HG02678 (cell line): ENCODE data around the gene DIP2B.
"Not testable (repeated sequence)": the region's sequence is repeated elsewhere in the genome, so short reads cannot be mapped to it uniquely, and the experiment has no call there.

ENCODE experiments used
- ATAC-seq: cut with Tn5 transposase; IDR thresholded peaks from one replicate; pipeline ENCODE4 v1.9.1; 2021; ENCODE audit warnings: mild to moderate bottlenecking, moderate library complexity; ENCODE audit not compliant: unreplicated experiment

Gene DIP2B

GRCh38 chr12:50549885-50550284, 45.1 kb downstream of the DIP2B start:
- ATAC-seq: no peak

GRCh38 chr12:50550530-50551223, 45.9 kb downstream of the DIP2B start:
- ATAC-seq: no peak

- ATAC-seq: no peak
Measured at GRCh38 chr12:50551866-50552265, 47.1 kb downstream of the DIP2B start.

GRCh38 chr12:50554651-50555050, 49.9 kb downstream of the DIP2B start:
- ATAC-seq: no peak

GRCh38 chr12:50555471-50555885, 50.7 kb downstream of the DIP2B start:
- ATAC-seq: no peak

- ATAC-seq: no peak
Measured at GRCh38 chr12:50556273-50556672, 51.5 kb downstream of the DIP2B start.

- ATAC-seq: not testable (repeated sequence)
Measured at GRCh38 chr12:50556796-50557195, 52.0 kb downstream of the DIP2B start.

GRCh38 chr12:50557421-50557820, 52.6 kb downstream of the DIP2B start:
- no peak for ATAC-seq

- ATAC-seq: no peak
Measured at GRCh38 chr12:50558970-50559369, 54.2 kb downstream of the DIP2B start.

GRCh38 chr12:50562520-50563433, 58.0 kb downstream of the DIP2B start:
- ATAC-seq: no peak

GRCh38 chr12:50563434-50563787, 58.6 kb downstream of the DIP2B start:
- ATAC-seq: no peak

- no peak for ATAC-seq
Measured at GRCh38 chr12:50564237-50564947, 59.6 kb downstream of the DIP2B start.

GRCh38 chr12:50564948-50565297, 60.1 kb downstream of the DIP2B start:
- no peak for ATAC-seq

GRCh38 chr12:50566066-50566465, 61.3 kb downstream of the DIP2B start:
- ATAC-seq: no peak

GRCh38 chr12:50567926-50568325, 63.1 kb downstream of the DIP2B start:
- no peak for ATAC-seq

GRCh38 chr12:50568338-50569091, 63.7 kb downstream of the DIP2B start:
- ATAC-seq: no peak

- ATAC-seq: no peak
Measured at GRCh38 chr12:50569321-50569720, 64.5 kb downstream of the DIP2B start.

GRCh38 chr12:50569876-50570275, 65.1 kb downstream of the DIP2B start:
- no peak for ATAC-seq

- ATAC-seq: no peak
Measured at GRCh38 chr12:50571786-50572185, 67.0 kb downstream of the DIP2B start.

- no peak for ATAC-seq
Measured at GRCh38 chr12:50572287-50572686, 67.5 kb downstream of the DIP2B start.

GRCh38 chr12:50572760-50573159, 68.0 kb downstream of the DIP2B start:
- no peak for ATAC-seq
